HepG2 (cell line): ENCODE measurements around the gene GRIK4. TPM values are rescaled to one million over a fixed set of nuclear protein-coding genes. Genes with fewer than 3 reads are reported as not detected.

Experiments
- ATAC-seq: fragments of 200-7000 bp; cut with Tn5 transposase; 3 replicates; pipeline ENCODE4 v1.9.1; 2020; ENCODE audit warnings: mild to moderate bottlenecking, moderate library complexity
- BruUV-seq: library from RNA; stranded (reverse); fragments of 400-500 nt; replicated peaks from 2 replicates; lab custom pipeline; 2021; lab: Mats Ljungman, UMichigan
- CTCF ChIA-PET: fragments of 300-600 bp; formaldehyde crosslinking; extraction: SDS; loops from one replicate; lab custom pipeline; 2021; ENCODE audit warnings: low total read pairs, inconsistent platforms, low intra/inter-chr PET ratio; lab: Yijun Ruan, JAX
- POLR2A ChIA-PET: fragments of 350-600 bp; sonication (Branson Sonifier 250); formaldehyde crosslinking; loops from one replicate; lab custom pipeline; 2020; ENCODE audit warnings: antibody characterized with exemption, inconsistent platforms; lab: Yijun Ruan, JAX
- DNase-seq: peaks from one replicate; pipeline ENCODE4 v3.0.0-alpha.2; 2015; ENCODE audit warnings: low spot score
- FAIRE-seq: peaks from 3 replicates; lab custom pipeline; 2011; peaks lifted over from hg19 to GRCh38; lab: Jason Lieb, UNC
- H2AFZ ChIP-seq: one replicate; pipeline ENCODE4 v1.6.1; 2011; ENCODE audit warnings: low read length, inconsistent platforms
- H3K27ac ChIP-seq: fragments of 300-600 bp; 3 replicates; pipeline ENCODE4 v1.8.0; 2011; ENCODE audit warnings: mixed run types, mild to moderate bottlenecking, mixed read lengths, low read length, inconsistent platforms; ENCODE audit not compliant: insufficient read depth; ENCODE audit errors: extremely low read length
- H3K27me3 ChIP-seq, 2 experiments: fragments of 200-600 bp in 1 of 2; 2 replicates in 1 of 2; 3 replicates in 1 of 2; pipeline versions ENCODE4 v1.6.0 to v1.8.0; 2011; ENCODE audit warnings: low read length in 2 of 2, mild to moderate bottlenecking in 2 of 2, moderate library complexity in 2 of 2, inconsistent platforms in 1 of 2; ENCODE audit not compliant: insufficient read depth in 2 of 2, control insufficient read depth in 1 of 2
- H3K36me3 ChIP-seq, 2 experiments: fragments of 200-600 bp in 1 of 2; replicated peaks in 1 of 2; 2 replicates in 1 of 2; 3 replicates in 1 of 2; pipeline versions ENCODE4 v1.5.1 to v1.8.0; 2011; ENCODE audit warnings: low read length in 2 of 2, inconsistent platforms in 1 of 2; ENCODE audit not compliant: insufficient read depth in 2 of 2, control insufficient read depth in 1 of 2
- H3K4me1 ChIP-seq: 2 replicates; pipeline ENCODE4 v1.5.1; 2012; ENCODE audit warnings: low read length, inconsistent platforms; ENCODE audit not compliant: insufficient read depth
- H3K4me2 ChIP-seq: 2 replicates; pipeline ENCODE4 v1.6.0; 2011; ENCODE audit warnings: low read depth, low read length, inconsistent platforms
- H3K4me3 ChIP-seq, 3 experiments: fragments of 200-600 bp in 1 of 3; sonication (generic), shearing (Covaris generic) in 1 of 3; replicated peaks in 1 of 3; 2 replicates each; pipeline ENCODE4 v1.5.1; 2011 to 2016; ENCODE audit warnings: low read length in 3 of 3, inconsistent platforms in 2 of 3, low read depth in 2 of 3, mild to moderate bottlenecking in 2 of 3, control low read depth in 1 of 3, mixed read lengths in 1 of 3; ENCODE audit not compliant: insufficient read depth in 1 of 3
- H3K79me2 ChIP-seq: one replicate; pipeline ENCODE4 v1.6.1; 2011; ENCODE audit warnings: low read length, inconsistent platforms; ENCODE audit not compliant: insufficient read depth
- H3K9ac ChIP-seq: 2 replicates; pipeline ENCODE4 v1.6.0; 2011; ENCODE audit warnings: mild to moderate bottlenecking, low read depth, low read length, inconsistent platforms; ENCODE audit not compliant: insufficient read depth
- H3K9me3 ChIP-seq: 2 replicates; pipeline ENCODE4 v1.5.1; 2012; ENCODE audit warnings: mild to moderate bottlenecking, low read length
- H4K20me1 ChIP-seq: 2 replicates; pipeline ENCODE4 v1.6.0; 2011; ENCODE audit warnings: inconsistent platforms, mild to moderate bottlenecking, low read length, moderate library complexity; ENCODE audit not compliant: insufficient read depth
- GMEB2 ChIP-seq: IDR thresholded peaks from 2 replicates; pipeline ENCODE4 v1.6.1; 2016; ENCODE audit warnings: missing biosample characterization, missing genetic modification reagents, low read depth
- ZNF891 ChIP-seq: sonication (generic); formaldehyde crosslinking; IDR thresholded peaks from 2 replicates; pipeline ENCODE4 v1.5.0; 2020; ENCODE audit warnings: mild to moderate bottlenecking, missing genetic modification reagents
- WGBS: methylation state at CpG from one replicate; pipeline ENCODE4 v1.1.6; 2017; ENCODE audit warnings: low lambda C conversion rate; 5-methylcytosine and 5-hydroxymethylcytosine counted together
- in situ Hi-C: cut with HindIII; loops from 2 replicates; pipeline ENCODE4 v1.10.0; 2017; ENCODE audit warnings: low pct_unique_long_range_greater_than_20kb; ENCODE audit not compliant: extremely low pct_ligation_motif_present
- intact Hi-C: fragments of 100-400 bp; cut with micrococcal nuclease; formaldehyde crosslinking; loops from one replicate; pipeline ENCODE4 v1.10.0; 2022; ENCODE audit not compliant: unreplicated experiment
- polyA plus RNA-seq, 8 experiments: library from polyadenylated mRNA; depleted of rRNA in 3 of 8; stranded (reverse) in 7 of 8; unstranded in 1 of 8; fragments of >200 nt; fragmentation: Illumina TruSeq in 4 of 8; extraction: Trizol in 4 of 8; gene quantifications; 2 replicates each; pipeline versions ENCODE4 v1.2.1 to v1.2.3, GENCODE V29; 2011 to 2016; ENCODE audit warnings: low read depth in 4 of 8, missing spikeins in 1 of 8, mixed read lengths in 1 of 8; ENCODE audit not compliant: insufficient read depth in 1 of 8
- total RNA-seq, 5 experiments: library from RNA; depleted of rRNA; stranded (reverse); fragments of >200 nt; fragmentation: Illumina TruSeq; extraction: Trizol; gene quantifications; 2 replicates each; pipeline ENCODE4 v1.2.3, GENCODE V29; 2016; ENCODE audit warnings: low read depth in 1 of 5

The GRIK4 gene
- total and polyA plus RNA-seq, 2 of the 13 experiments (the other 11 are each of a cell fraction or from before 2014, with no cell fraction given): 0.04 to 0.07 TPM

GRCh38 chr11:120598517-120599257, 87.1 kb downstream of the GRIK4 start:
- Histone ChIP-seq H3K4me3 (no peak overlapping the region), H3K27me3 (peaks cover 2 to 36% of the 10 kb centered on the region in 2 experiments), H3K79me2 (no peaks in the 10 kb centered on the region), H3K36me3 (no peaks in the 10 kb centered on the region), H3K9ac (no peak overlapping the region), H3K9me3 (no peaks in the 10 kb centered on the region), H4K20me1 (no peaks in the 10 kb centered on the region), H2AFZ (no peak overlapping the region), H3K27ac (no peak overlapping the region), H3K4me1 (no peaks in the 10 kb centered on the region), H3K4me2 (no peak overlapping the region)
- no TSS peak for BruUV-seq
- POLR2A ChIA-PET: no interaction called here
- CTCF ChIA-PET: no interaction called here
- FAIRE-seq (no peak), DNase-seq (no peak), ATAC-seq (no peak)
- intact Hi-C loops: no loop called here
- WGBS: 25% methylated on average over 8 of the region's 8 CpGs
- in situ Hi-C loops: no loop called here
- no peak for TF ChIP-seq ZNF891 (CRISPR knock-in tag)

- in situ Hi-C loops: no loop called here
- no peak overlapping the region for H3K9ac ChIP-seq
- no peak overlapping the region for H3K27ac ChIP-seq
- H2AFZ ChIP-seq: no peak overlapping the region
- H4K20me1 ChIP-seq: no peaks in the 10 kb centered on the region
- no peak overlapping the region for H3K4me3 ChIP-seq
- H3K4me2 ChIP-seq: no peak overlapping the region
- no peak for ATAC-seq
- FAIRE-seq: no peak
- no peaks in the 10 kb centered on the region for H3K4me1 ChIP-seq
- ChIA-PET POLR2A (no interaction called here), CTCF (no interaction called here)
- no peaks in the 10 kb centered on the region for H3K9me3 ChIP-seq
- peaks cover 2 to 29% of the 10 kb centered on the region in 2 experiments; a peak in 3 of 5 replicates for H3K27me3 ChIP-seq
- no peak for TF ChIP-seq GMEB2 (CRISPR knock-in tag)
- BruUV-seq: no TSS peak
- no peaks in the 10 kb centered on the region for H3K79me2 ChIP-seq
- WGBS: 12% methylated on average over 10 of the region's 11 CpGs
- intact Hi-C loops: no loop called here
- DNase-seq: no peak
- H3K36me3 ChIP-seq: no peaks in the 10 kb centered on the region
Observed at GRCh38 chr11:120599816-120600420, 88.4 kb downstream of the GRIK4 start.
